Pancreas (tissue), 10 donors: Measurements from ENCODE around the gene RAMP3. TPM values are rescaled to one million over a fixed set of nuclear protein-coding genes. Genes with fewer than 3 reads are reported as not detected.

Experiments used
- ATAC-seq, 4 donors: fragments of 200-7000 bp; cut with Tn5 transposase; one replicate each; pipeline versions ENCODE4 v1.8.0 to v1.9.1; 2020; ENCODE audit warnings: mild to moderate bottlenecking in 4 of 4, moderate library complexity in 4 of 4
- DNase-seq, 6 donors: peaks; one replicate each; pipeline ENCODE4 v3.0.0-alpha.2; 2020
- FAIRE-seq: peaks from 2 replicates; lab custom pipeline; 2012; peaks lifted over from hg19 to GRCh38; lab: Jason Lieb, UNC
- H3K27ac ChIP-seq, 4 donors: fragments of 200-600 bp; sonication (generic); 1 replicate in 3 of 4; 2 replicates in 1 of 4; pipeline versions ENCODE4 v1.5.0 to v1.8.0; 2020
- H3K27me3 ChIP-seq, 4 donors: fragments of 200-600 bp; one replicate each; pipeline ENCODE4 v1.8.0; 2021
- H3K36me3 ChIP-seq, 3 donors: fragments of 200-600 bp; sonication (generic) in 1 of 3; one replicate each; pipeline versions ENCODE4 v1.5.0 to v1.8.0; 2020 to 2021
- H3K4me1 ChIP-seq, 3 donors: fragments of 200-600 bp; one replicate each; pipeline ENCODE4 v1.8.0; 2021
- H3K4me3 ChIP-seq, 4 donors: fragments of 200-600 bp; sonication (generic) in 2 of 4; one replicate each; pipeline versions ENCODE4 v1.5.0 to v1.8.0; 2020 to 2021
- H3K9me3 ChIP-seq, 4 donors: fragments of 200-600 bp; one replicate each; pipeline ENCODE4 v1.8.0; 2021
- WGBS, 2 donors: extraction: QIAGEN DNeasy Blood & Tissue Kit; methylation state at CpG; one replicate each; pipeline ENCODE4 v1.1.7; 2013; 5-methylcytosine and 5-hydroxymethylcytosine counted together
- intact Hi-C, 3 donors: fragments of 100-400 bp; cut with DNase I; formaldehyde crosslinking; loops; one replicate each; pipeline versions ENCODE4 v1.11.1 to v1.14.2; 2022
- polyA plus RNA-seq, 2 donors: library from polyadenylated mRNA; stranded (reverse); fragments of 200-250 nt; gene quantifications; one replicate each; pipeline ENCODE4 v1.2.3, GENCODE V29; 2013
- total RNA-seq, 6 donors: library from RNA; stranded (reverse); fragmentation: NEBNext Ultra II Directional in 4 of 6; extraction: Animal tissue kit (Norgen Biotek cat#: 25700) in 4 of 6; gene quantifications; one replicate each; pipeline versions ENCODE4 v1.2.1 to v1.2.4, GENCODE V29; 2021 to 2023
- TF ChIP-seq, protein P1 (sequence below), 4 donors: fragments of 200-600 bp; sonication (generic) in 3 of 4; IDR thresholded peaks; one replicate each; pipeline versions ENCODE4 v1.5.0 to v1.8.0; 2021; ENCODE audit warnings: antibody characterized with exemption in 4 of 4
- donor health status: healthy with polysubstance abuse.
- donor health status: DM: no; HTN: no; CAD: no; lungs with moderate emphysema.
- donor health status: DM: no; HTN: no; CAD: no.
- donor health status: control.
- donor health status: control.
- donor health status: Bipolar disorder and iron deficiency.
- donor health status: DM: yes; HTN: yes; CAD: no.
- donor health status: DM: no; HTN: no; CAD: no.
- donor health status: DM: no; HTN: no; CAD: no.
- donor health status: DM: yes; HTN: yes; CAD: no.

Gene RAMP3
- total and polyA plus RNA-seq, 8 donors = 4.1 to 41.1 (median 7.2) TPM

- intact Hi-C loops = loop anchor here in 2 of 3 donors (10.0 kb wide), 3 partner anchors 157 to 537 kb away; partner anchors contain the start of gene MYO1G (in 1 of the 2)
These were observed 25.7 kb upstream of the RAMP3 start for GRCh38 chr7:45131891-45132290.

GRCh38 chr7:45132708-45133320 is 24.8 kb upstream of the RAMP3 start:
- ATAC-seq (no peak), FAIRE-seq (no peak), DNase-seq (peak in 1 of 6 donors; percentile 30)
- TF ChIP-seq, protein P1, sequence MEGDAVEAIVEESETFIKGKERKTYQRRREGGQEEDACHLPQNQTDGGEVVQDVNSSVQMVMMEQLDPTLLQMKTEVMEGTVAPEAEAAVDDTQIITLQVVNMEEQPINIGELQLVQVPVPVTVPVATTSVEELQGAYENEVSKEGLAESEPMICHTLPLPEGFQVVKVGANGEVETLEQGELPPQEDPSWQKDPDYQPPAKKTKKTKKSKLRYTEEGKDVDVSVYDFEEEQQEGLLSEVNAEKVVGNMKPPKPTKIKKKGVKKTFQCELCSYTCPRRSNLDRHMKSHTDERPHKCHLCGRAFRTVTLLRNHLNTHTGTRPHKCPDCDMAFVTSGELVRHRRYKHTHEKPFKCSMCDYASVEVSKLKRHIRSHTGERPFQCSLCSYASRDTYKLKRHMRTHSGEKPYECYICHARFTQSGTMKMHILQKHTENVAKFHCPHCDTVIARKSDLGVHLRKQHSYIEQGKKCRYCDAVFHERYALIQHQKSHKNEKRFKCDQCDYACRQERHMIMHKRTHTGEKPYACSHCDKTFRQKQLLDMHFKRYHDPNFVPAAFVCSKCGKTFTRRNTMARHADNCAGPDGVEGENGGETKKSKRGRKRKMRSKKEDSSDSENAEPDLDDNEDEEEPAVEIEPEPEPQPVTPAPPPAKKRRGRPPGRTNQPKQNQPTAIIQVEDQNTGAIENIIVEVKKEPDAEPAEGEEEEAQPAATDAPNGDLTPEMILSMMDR (IDR thresholded peaks at IDR 0.05) = no peak
- H3K4me1 ChIP-seq = no peaks in the 10 kb centered on the region
- no peaks in the 10 kb centered on the region for H3K27me3 ChIP-seq
- H3K9me3 ChIP-seq = no peaks in the 10 kb centered on the region
- 56 to 61% methylated on average over 8 of the region's 8 CpGs for WGBS, 2 donors
- H3K36me3 ChIP-seq = no peaks in the 10 kb centered on the region
- intact Hi-C loops = loop anchor here in 2 of 3 donors (10.0 kb wide), 3 partner anchors 158 to 538 kb away; partner anchors contain the start of gene MYO1G (in 1 of the 2)
- H3K4me3 ChIP-seq = no peak overlapping the region
- H3K27ac ChIP-seq = no peak overlapping the region

More at GRCh38 chr7:45131891-45132290, 25.7 kb upstream of the RAMP3 start:
- WGBS, 2 donors = 55 to 61% methylated on average over 4 of the region's 4 CpGs
- H3K4me1 ChIP-seq = no peaks in the 10 kb centered on the region
- no peak overlapping the region for H3K27ac ChIP-seq
- H3K36me3 ChIP-seq = no peaks in the 10 kb centered on the region
- DNase-seq = peak in 1 of 6 donors; percentile 20
- ATAC-seq = no peak
- no peak overlapping the region for H3K4me3 ChIP-seq
- no peak for FAIRE-seq
- TF ChIP-seq, protein P1 (IDR thresholded peaks at IDR 0.05) = no peak
- no peaks in the 10 kb centered on the region for H3K27me3 ChIP-seq
- no peaks in the 10 kb centered on the region for H3K9me3 ChIP-seq

GRCh38 chr7:45133352-45133751 is 24.2 kb upstream of the RAMP3 start:
- ATAC-seq (no peak), DNase-seq (no peak), FAIRE-seq (no peak)
- Histone ChIP-seq H3K27me3 (no peaks in the 10 kb centered on the region), H3K9me3 (no peaks in the 10 kb centered on the region), H3K4me3 (no peak overlapping the region), H3K27ac (no peak overlapping the region), H3K4me1 (no peaks in the 10 kb centered on the region), H3K36me3 (no peaks in the 10 kb centered on the region)
- intact Hi-C loops = loop anchor here in 2 of 3 donors (10.0 kb wide), 3 partner anchors 159 to 539 kb away; partner anchors contain the start of gene MYO1G (in 1 of the 2)
- TF ChIP-seq, protein P1 (IDR thresholded peaks at IDR 0.05) = no peak
- WGBS, 2 donors = 82% methylated on average over 4 of the region's 4 CpGs

- ATAC-seq (no peak), FAIRE-seq (no peak), DNase-seq (peak in 1 of 6 donors; percentile 24)
- Histone ChIP-seq H3K4me1 (no peaks in the 10 kb centered on the region), H3K36me3 (no peaks in the 10 kb centered on the region), H3K4me3 (no peak overlapping the region), H3K27me3 (no peaks in the 10 kb centered on the region), H3K9me3 (no peaks in the 10 kb centered on the region), H3K27ac (no peak overlapping the region)
- 83 to 88% methylated on average over 7 of the region's 7 CpGs for WGBS, 2 donors
- intact Hi-C loops = loop anchor here in 2 of 3 donors (2.0 to 10.0 kb wide), 4 partner anchors 159 to 539 kb away; partner anchors contain the start of gene MYO1G (in 1 of the 2)
- TF ChIP-seq, protein P1 (IDR thresholded peaks at IDR 0.05) = no peak
These were observed 23.7 kb upstream of the RAMP3 start for GRCh38 chr7:45133877-45134276.
